ENCODE data around the gene LEKR1. TPM values are rescaled to one million over a fixed set of nuclear protein-coding genes. Genes with fewer than 3 reads are reported as not detected.

Gene LEKR1
- total and polyA plus RNA-seq, 9 of the 15 experiments (the other 6 are each of a cell fraction or from before 2014, with no cell fraction given): 0.76 to 1.8 (median 1.2) TPM

DNA sequence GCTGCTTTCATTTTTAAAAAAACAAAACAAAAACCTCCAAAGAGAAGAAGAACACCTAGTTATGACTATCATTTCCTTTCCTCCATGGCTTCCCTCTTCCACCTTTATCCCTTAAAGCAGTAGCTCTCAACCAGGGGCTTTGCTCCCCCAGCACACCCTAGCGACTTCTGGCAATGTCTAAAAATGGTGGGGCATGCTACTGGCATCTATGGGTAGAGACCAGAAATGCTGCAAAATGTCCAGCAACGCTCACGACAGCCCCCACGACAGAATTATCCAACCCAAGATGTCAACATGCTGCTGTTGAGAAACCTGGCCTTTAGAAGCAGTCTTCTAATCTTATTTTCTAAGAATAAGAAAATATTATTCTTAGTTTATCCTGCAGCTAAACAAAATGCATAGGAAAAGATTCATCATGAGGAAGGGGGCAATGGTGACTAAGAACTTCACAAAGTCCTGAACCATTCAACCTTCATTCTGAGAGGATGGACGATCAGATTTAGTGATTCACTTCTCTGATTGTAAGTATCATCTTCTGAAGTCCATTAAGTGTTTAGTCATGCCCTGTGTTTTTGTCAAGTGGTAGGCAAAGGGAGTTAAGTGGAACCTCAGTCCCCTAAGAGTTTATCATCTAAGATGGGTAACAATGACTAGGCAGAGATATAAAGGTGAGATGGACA lies 252.1 kb downstream of the LEKR1 start:
- Histone ChIP-seq H3K9me1 (ENCODE audit: control insufficient read depth, insufficient read depth, low read length) (no peaks in the 10 kb centered on the region), H3K9me3 (replicated peaks; ENCODE audit: control insufficient read depth, insufficient read depth, low read depth, low read length) (no peaks in the 10 kb centered on the region), H3K36me3 (ENCODE audit: control insufficient read depth, insufficient read depth, low read length) (no peaks in the 10 kb centered on the region), H3K79me2 (ENCODE audit: control insufficient read depth, insufficient read depth, low read length) (no peaks in the 10 kb centered on the region), H3K4me1 (replicated peaks in 1 of 2; ENCODE audit: control insufficient read depth in 2 of 2, insufficient read depth in 2 of 2, low read length in 2 of 2) (peaks cover 11 to 13% of the 10 kb centered on the region in 2 experiments; a peak in 4 of 5 replicates), H3K27me3 (ENCODE audit: control insufficient read depth in 2 of 2, insufficient read depth in 2 of 2, low read length in 2 of 2) (no peaks in the 10 kb centered on the region), H3K9ac (ENCODE audit: insufficient read depth in 1 of 2, low read depth in 2 of 2, low read length in 2 of 2) (no peak overlapping the region), H2AFZ (ENCODE audit: low read depth, low read length) (no peak overlapping the region), H3K4me3 (no peak overlapping the region), H3K4me2 (ENCODE audit: insufficient read depth, low read length) (no peak overlapping the region), H3K27ac (ENCODE audit: extremely low read depth, low read depth, low read length) (no peak overlapping the region), H4K20me1 (replicated peaks; ENCODE audit: control insufficient read depth, insufficient read depth, low read length) (no peaks in the 10 kb centered on the region)
- intact Hi-C loops (cut with micrococcal nuclease): no loop called here
- ATAC-seq (no peak), FAIRE-seq (no peak), DNase-seq (ENCODE audit: extremely low read depth in 1 of 4, low spot score in 3 of 4) (no peak)
- WGBS (ENCODE audit: insufficient coverage, low coverage, missing lambda C conversion rate): 35% methylated on average over 5 of the region's 5 CpGs
- TF ChIP-seq MAFG (tag; conservative IDR thresholded peaks at IDR 0.05): peak; percentile 34; the same call in 1 of the 2 replicates
- no peak for TF ChIP-seq TFE3 (CRISPR knock-in tag; IDR thresholded peaks at IDR 0.05)
- TF ChIP-seq NFRKB (IDR thresholded peaks at IDR 0.05; ENCODE audit: low read depth): no peak
- TF ChIP-seq MLLT1 (IDR thresholded peaks at IDR 0.05): no peak
- TF ChIP-seq, protein P1, sequence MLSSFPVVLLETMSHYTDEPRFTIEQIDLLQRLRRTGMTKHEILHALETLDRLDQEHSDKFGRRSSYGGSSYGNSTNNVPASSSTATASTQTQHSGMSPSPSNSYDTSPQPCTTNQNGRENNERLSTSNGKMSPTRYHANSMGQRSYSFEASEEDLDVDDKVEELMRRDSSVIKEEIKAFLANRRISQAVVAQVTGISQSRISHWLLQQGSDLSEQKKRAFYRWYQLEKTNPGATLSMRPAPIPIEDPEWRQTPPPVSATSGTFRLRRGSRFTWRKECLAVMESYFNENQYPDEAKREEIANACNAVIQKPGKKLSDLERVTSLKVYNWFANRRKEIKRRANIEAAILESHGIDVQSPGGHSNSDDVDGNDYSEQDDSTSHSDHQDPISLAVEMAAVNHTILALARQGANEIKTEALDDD (IDR thresholded peaks at IDR 0.05): 0 out of 2 replicates have a peak, but pooled peaks have one; percentile 25
- CTCF ChIA-PET (ENCODE audit: low intra/inter-chr PET ratio): no interaction called here
- POLR2A ChIA-PET: interaction anchor here (0.6 kb wide), 1 partner anchor 162 kb away, joined by 3 read pairs; no protein-coding TSS in a partner anchor
- BruUV-seq (replicated peaks): no TSS peak
- in situ Hi-C loops (cut with MboI): no loop called here

Data from K562 (cell line).